HEK293T (cell line): ENCODE data around the gene TOMM22.

Experiments
- CTCF ChIA-PET: fragments of 350-600 bp; formaldehyde crosslinking; extraction: SDS; loops from one replicate; lab custom pipeline; 2021; ENCODE audit warnings: antibody characterized with exemption, inconsistent platforms; lab: Yijun Ruan, JAX
- POLR2A ChIA-PET: fragments of 350-600 bp; formaldehyde crosslinking; extraction: SDS; loops from one replicate; lab custom pipeline; 2020; ENCODE audit warnings: antibody characterized with exemption, inconsistent platforms; lab: Yijun Ruan, JAX
- DNase-seq: peaks from one replicate; pipeline ENCODE4 v3.0.0; 2012; ENCODE audit warnings: mixed read lengths; ENCODE audit errors: extremely low spot score
- ARNT ChIP-seq: fragments of 450-650 bp; IDR thresholded peaks from 2 replicates; pipeline ENCODE4 v1.6.1; 2017; ENCODE audit warnings: mild to moderate bottlenecking
- BHLHE40 ChIP-seq: fragments of 450-650 bp; IDR thresholded peaks from 2 replicates; pipeline ENCODE4 v1.6.1; 2016; ENCODE audit warnings: mild to moderate bottlenecking, moderate library complexity, borderline replicate concordance
- CTBP1 ChIP-seq: fragments of 450-650 bp; IDR thresholded peaks from 2 replicates; pipeline ENCODE4 v1.6.1; 2016; ENCODE audit warnings: borderline replicate concordance
- ELF4 ChIP-seq: fragments of 450-650 bp; IDR thresholded peaks from 2 replicates; pipeline ENCODE4 v1.6.1; 2017; ENCODE audit warnings: antibody characterized with exemption
- FOXA1 ChIP-seq: fragments of 450-650 bp; IDR thresholded peaks from 2 replicates; pipeline ENCODE4 v1.6.1; 2016; ENCODE audit warnings: mild to moderate bottlenecking
- FOXK2 ChIP-seq: fragments of 450-650 bp; IDR thresholded peaks from 2 replicates; pipeline ENCODE4 v1.6.1; 2016; ENCODE audit warnings: mild to moderate bottlenecking
- FOXM1 ChIP-seq: fragments of 450-650 bp; IDR thresholded peaks from 2 replicates; pipeline ENCODE4 v1.6.1; 2017; ENCODE audit warnings: mild to moderate bottlenecking, borderline replicate concordance
- HDGF ChIP-seq: fragments of 450-650 bp; IDR thresholded peaks from 2 replicates; pipeline ENCODE4 v1.6.1; 2017; ENCODE audit warnings: antibody characterized with exemption, borderline replicate concordance
- L3MBTL2 ChIP-seq: fragments of 450-650 bp; conservative IDR thresholded peaks from 2 replicates; pipeline ENCODE4 v1.6.1; 2016; ENCODE audit warnings: mild to moderate bottlenecking
- LEF1 ChIP-seq: fragments of 450-650 bp; IDR thresholded peaks from 2 replicates; pipeline ENCODE4 v1.6.1; 2017; ENCODE audit warnings: mild to moderate bottlenecking, borderline replicate concordance
- NFRKB ChIP-seq: fragments of 450-650 bp; IDR thresholded peaks from 2 replicates; pipeline ENCODE4 v1.6.1; 2016; ENCODE audit warnings: mild to moderate bottlenecking, moderate library complexity
- SP1 ChIP-seq: fragments of 450-650 bp; IDR thresholded peaks from 2 replicates; pipeline ENCODE4 v1.6.1; 2017
- SUZ12 ChIP-seq: fragments of 450-650 bp; IDR thresholded peaks from 2 replicates; pipeline ENCODE4 v1.6.1; 2016; ENCODE audit warnings: mild to moderate bottlenecking
- TARDBP ChIP-seq: fragments of 450-650 bp; IDR thresholded peaks from 2 replicates; pipeline ENCODE4 v1.6.1; 2016
- ZNF384 ChIP-seq: fragments of 450-650 bp; IDR thresholded peaks from 2 replicates; pipeline ENCODE4 v1.6.1; 2016
- TF ChIP-seq, protein P1 (sequence below): fragments of 450-650 bp; IDR thresholded peaks from 2 replicates; pipeline ENCODE4 v1.6.1; 2016

Gene TOMM22

DNA sequence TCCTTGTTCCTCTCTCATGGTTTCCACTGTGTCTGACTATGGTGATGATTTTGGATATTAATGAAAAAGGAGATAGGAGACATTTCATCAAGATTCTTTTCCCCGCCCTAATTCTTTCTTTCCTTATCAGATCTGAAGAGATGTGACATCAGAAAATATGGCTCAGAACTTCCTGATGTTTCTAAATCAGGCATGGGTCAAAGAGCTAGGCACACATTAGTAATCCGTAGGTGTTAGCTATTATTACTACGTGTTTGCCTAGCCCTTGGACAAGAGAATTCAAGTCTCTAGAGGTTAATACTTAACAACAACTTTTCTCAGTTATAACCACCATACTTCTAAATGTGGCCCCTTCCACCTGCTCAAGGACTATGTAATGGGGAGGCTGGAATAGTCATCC lies 13.2 kb downstream of the TOMM22 start:
- ChIA-PET POLR2A (interaction anchor here (1.4 to 1.5 kb wide), 2 partner anchors 11 to 13 kb away, joined by 7 to 9 read pairs; partner anchors contain the start of genes GTPBP1 and TOMM22), CTCF (interaction anchor here (0.6 to 0.9 kb wide), 2 partner anchors 13 to 105 kb away, joined by 3 to 4 read pairs; partner anchors contain the start of gene TOMM22)
- TF ChIP-seq LEF1 (no peak), ARNT (no peak), NFRKB (no peak), TARDBP (no peak), FOXK2 (no peak), HDGF (no peak), FOXA1 (no peak), BHLHE40 (no peak), ZNF384 (no peak), SUZ12 (no peak), L3MBTL2 (no peak), SP1 (no peak), FOXM1 (no peak), ELF4 (no peak), CTBP1 (no peak)
- TF ChIP-seq, protein P1, sequence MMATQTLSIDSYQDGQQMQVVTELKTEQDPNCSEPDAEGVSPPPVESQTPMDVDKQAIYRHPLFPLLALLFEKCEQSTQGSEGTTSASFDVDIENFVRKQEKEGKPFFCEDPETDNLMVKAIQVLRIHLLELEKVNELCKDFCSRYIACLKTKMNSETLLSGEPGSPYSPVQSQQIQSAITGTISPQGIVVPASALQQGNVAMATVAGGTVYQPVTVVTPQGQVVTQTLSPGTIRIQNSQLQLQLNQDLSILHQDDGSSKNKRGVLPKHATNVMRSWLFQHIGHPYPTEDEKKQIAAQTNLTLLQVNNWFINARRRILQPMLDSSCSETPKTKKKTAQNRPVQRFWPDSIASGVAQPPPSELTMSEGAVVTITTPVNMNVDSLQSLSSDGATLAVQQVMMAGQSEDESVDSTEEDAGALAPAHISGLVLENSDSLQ: no peak
- DNase-seq: no peak

DNA sequence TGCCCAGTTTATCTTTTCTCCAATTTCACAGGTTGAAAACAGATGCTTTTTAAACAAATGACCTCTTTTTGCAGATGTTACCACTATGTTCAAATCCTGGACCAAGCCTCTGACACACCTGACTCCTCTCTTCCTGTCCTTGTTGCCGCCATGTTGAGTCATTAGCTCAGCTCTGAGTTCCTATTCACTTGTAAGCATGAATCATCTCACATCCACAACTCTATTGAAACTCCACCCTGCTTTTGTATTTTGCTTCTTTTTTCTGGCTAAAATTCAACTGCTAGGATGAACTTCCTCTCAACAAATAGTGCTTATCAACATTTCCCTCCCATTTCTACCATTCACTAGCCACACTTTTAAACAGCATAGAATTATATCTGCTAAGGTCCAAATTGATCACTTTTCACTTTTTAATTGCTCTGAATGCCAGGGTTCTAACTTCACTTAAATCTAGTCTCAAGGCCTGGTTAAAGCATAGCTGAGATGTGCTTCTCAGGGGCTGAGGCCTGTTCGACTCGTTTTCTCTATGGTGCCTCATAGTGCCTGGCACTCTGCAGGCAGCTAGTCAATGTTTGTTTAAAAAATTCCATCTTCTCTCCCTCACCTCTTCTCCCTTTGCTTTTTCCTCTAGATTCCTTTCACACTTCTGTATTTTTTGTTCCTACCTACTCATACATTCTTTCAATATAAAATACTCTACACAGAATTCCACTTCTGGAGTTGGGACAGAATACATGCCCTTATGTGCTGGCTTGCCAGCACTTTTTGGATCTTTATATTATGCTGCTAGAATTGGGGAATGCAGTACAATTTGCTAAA lies 15.1 kb downstream of the TOMM22 start:
- POLR2A ChIA-PET: interaction anchor here (0.6 to 4.4 kb wide), 4 partner anchors 9 to 190 kb away, joined by 3 to 65 read pairs (median 6); partner anchors contain the start of genes DDX17, GTPBP1 and TOMM22

DNA sequence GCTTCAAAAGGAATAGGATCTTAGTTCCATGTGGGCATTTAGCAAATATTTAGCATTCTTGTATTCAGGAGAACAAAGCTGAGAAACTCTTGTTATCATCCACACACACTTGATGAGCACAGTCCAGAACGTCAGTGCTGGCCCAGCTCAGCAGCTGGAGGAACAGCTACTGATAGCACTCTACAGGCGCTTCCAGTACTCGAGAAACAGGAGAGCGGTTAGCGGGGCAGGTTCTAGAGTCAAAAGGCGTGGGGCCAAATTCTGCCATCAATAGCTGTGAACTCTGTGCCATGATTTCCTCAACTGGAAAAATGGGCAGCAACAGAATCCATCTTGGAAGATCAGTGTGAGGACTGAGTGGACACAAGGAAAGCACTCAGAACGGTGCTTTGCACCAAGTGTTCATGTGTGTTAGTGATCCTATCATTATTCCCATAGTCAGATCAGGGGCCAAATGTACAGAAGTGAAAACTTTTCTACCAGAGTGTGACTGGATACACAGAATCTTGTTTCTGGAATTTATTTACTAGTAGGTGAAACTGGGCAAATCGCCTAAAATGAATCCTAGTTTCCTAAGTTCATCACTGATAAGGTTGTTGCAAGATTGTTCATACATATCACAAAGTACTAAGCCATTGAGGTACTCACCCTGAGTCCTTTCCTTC lies 15.8 kb downstream of the TOMM22 start:
- TF ChIP-seq L3MBTL2 (no peak), CTBP1 (no peak), ELF4 (no peak), FOXM1 (no peak), BHLHE40 (no peak), SP1 (no peak), LEF1 (no peak), FOXK2 (no peak), TARDBP (no peak), SUZ12 (no peak), NFRKB (no peak), ZNF384 (no peak), HDGF (no peak), ARNT (no peak), FOXA1 (no peak)
- TF ChIP-seq, protein P1: no peak
- CTCF ChIA-PET: interaction anchor here (0.7 to 0.9 kb wide), 2 partner anchors 16 to 33 kb away, joined by 4 read pairs; partner anchors contain the start of gene TOMM22
- POLR2A ChIA-PET: interaction anchor here (1.1 to 4.4 kb wide), 4 partner anchors 8 to 19 kb away, joined by 3 to 65 read pairs (median 6); partner anchors contain the start of genes GTPBP1 and TOMM22
- no peak for DNase-seq

More for the DNA sequence above, 15.1 kb downstream of the TOMM22 start:
- no peak for DNase-seq
- CTCF ChIA-PET: interaction anchor here (0.7 to 0.9 kb wide), 2 partner anchors 15 to 33 kb away, joined by 4 read pairs; partner anchors contain the start of gene TOMM22
- TF ChIP-seq FOXA1: no peak
- no peak for TF ChIP-seq SUZ12
- no peak for TF ChIP-seq L3MBTL2
- TF ChIP-seq BHLHE40: no peak
- TF ChIP-seq CTBP1: no peak
- TF ChIP-seq FOXM1: no peak
- TF ChIP-seq, protein P1: no peak
- no peak for TF ChIP-seq ELF4
- TF ChIP-seq ARNT: no peak
- no peak for TF ChIP-seq HDGF
- TF ChIP-seq TARDBP: no peak
- TF ChIP-seq SP1: no peak
- no peak for TF ChIP-seq FOXK2
- no peak for TF ChIP-seq ZNF384
- no peak for TF ChIP-seq NFRKB
- TF ChIP-seq LEF1: no peak

DNA sequence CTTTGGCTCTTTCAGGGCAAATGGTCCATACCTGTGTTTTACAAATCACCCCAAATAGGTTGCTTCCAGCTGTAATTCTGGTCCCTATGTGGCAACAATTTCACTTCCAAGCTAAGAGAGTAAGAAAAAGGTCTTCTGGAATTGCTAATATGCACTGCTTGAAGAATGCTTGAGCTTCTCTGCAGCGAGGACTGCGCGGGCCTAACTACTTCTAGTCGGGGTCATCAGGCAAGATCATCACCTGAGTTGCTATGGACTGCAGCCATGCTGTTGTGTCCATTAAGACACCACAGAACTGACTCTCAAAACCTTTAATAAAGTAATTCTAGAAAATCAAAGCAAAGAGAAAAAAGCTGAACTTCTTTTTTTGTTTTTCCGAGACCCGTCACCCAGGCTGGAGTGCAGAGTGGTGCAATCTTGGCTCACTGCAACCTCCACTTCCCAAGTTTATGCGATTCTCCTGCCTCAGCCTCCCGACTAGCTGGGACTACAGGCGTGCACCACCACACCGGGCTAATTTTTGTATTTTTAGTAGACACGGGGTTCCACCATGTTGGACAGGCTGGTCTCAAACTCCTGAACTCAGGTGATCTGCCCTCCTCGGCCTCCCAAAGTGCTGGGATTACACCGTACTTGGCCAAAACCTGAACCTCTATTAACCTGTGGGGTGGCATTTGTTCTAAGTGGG lies 16.8 kb downstream of the TOMM22 start:
- TF ChIP-seq L3MBTL2: no peak
- no peak for TF ChIP-seq LEF1
- no peak for TF ChIP-seq NFRKB
- TF ChIP-seq, protein P1: no peak
- no peak for TF ChIP-seq ELF4
- TF ChIP-seq TARDBP: no peak
- TF ChIP-seq FOXK2: no peak
- TF ChIP-seq SUZ12: no peak
- TF ChIP-seq ZNF384: no peak
- TF ChIP-seq ARNT: no peak
- no peak for TF ChIP-seq SP1
- CTCF ChIA-PET: interaction anchor here (0.6 to 1.4 kb wide), 2 partner anchors 17 to 125 kb away, joined by 4 to 5 read pairs; partner anchors contain the start of gene TOMM22
- POLR2A ChIA-PET: interaction anchor here (1.1 to 4.4 kb wide), 6 partner anchors 13 to 621 kb away, joined by 3 to 65 read pairs (median 6); partner anchors contain the start of genes RPL3 and TOMM22
- DNase-seq: no peak
